Measurements from ENCODE around the gene NTM.

Gene NTM

GRCh38 chr11:131810541-131810940, 440.1 kb downstream of the NTM start:
- Mint-ChIP-seq H3K36me3 (ENCODE audit: low read depth) (no peaks in the 10 kb centered on the region), H3K4me1 (ENCODE audit: low read depth) (peaks cover 9% of the 10 kb centered on the region), H3K9me3 (no peaks in the 10 kb centered on the region), H3K27me3 (peaks cover 9% of the 10 kb centered on the region), H3K4me3 (no peak overlapping the region), H3K27ac (no peak overlapping the region)
- intact Hi-C loops (cut with micrococcal nuclease) = no loop called here

- Mint-ChIP-seq H3K4me3 (no peak overlapping the region), H3K36me3 (ENCODE audit: low read depth) (no peaks in the 10 kb centered on the region), H3K4me1 (ENCODE audit: low read depth) (peaks cover 9% of the 10 kb centered on the region), H3K9me3 (no peaks in the 10 kb centered on the region), H3K27ac (no peak overlapping the region), H3K27me3 (peaks cover 9% of the 10 kb centered on the region)
- intact Hi-C loops (cut with micrococcal nuclease) = no loop called here
Observed at GRCh38 chr11:131811383-131811782, 441.0 kb downstream of the NTM start.

GRCh38 chr11:131814108-131814507, 443.7 kb downstream of the NTM start:
- peaks cover 6% of the 10 kb centered on the region for H3K27me3 Mint-ChIP-seq
- no peak overlapping the region for H3K4me3 Mint-ChIP-seq
- intact Hi-C loops (cut with micrococcal nuclease) = no loop called here
- H3K9me3 Mint-ChIP-seq = no peaks in the 10 kb centered on the region
- no peaks in the 10 kb centered on the region for H3K36me3 Mint-ChIP-seq (ENCODE audit: low read depth)
- H3K4me1 Mint-ChIP-seq (ENCODE audit: low read depth) = peaks cover 9% of the 10 kb centered on the region
- H3K27ac Mint-ChIP-seq = no peak overlapping the region

- intact Hi-C loops (cut with micrococcal nuclease) = no loop called here
- Mint-ChIP-seq H3K36me3 (ENCODE audit: low read depth) (no peaks in the 10 kb centered on the region), H3K4me3 (no peak overlapping the region)
Observed at GRCh38 chr11:131815590-131815989, 445.2 kb downstream of the NTM start.

GRCh38 chr11:131816051-131816450, 445.6 kb downstream of the NTM start:
- H3K4me1 Mint-ChIP-seq (ENCODE audit: low read depth) = peaks cover 9% of the 10 kb centered on the region
- intact Hi-C loops (cut with micrococcal nuclease) = no loop called here
- H3K4me3 Mint-ChIP-seq = no peak overlapping the region
- H3K27ac Mint-ChIP-seq = no peak overlapping the region
- H3K36me3 Mint-ChIP-seq (ENCODE audit: low read depth) = no peaks in the 10 kb centered on the region
- H3K9me3 Mint-ChIP-seq = no peaks in the 10 kb centered on the region
- peaks cover 6% of the 10 kb centered on the region for H3K27me3 Mint-ChIP-seq

More at GRCh38 chr11:131815590-131815989, 445.2 kb downstream of the NTM start:
- Mint-ChIP-seq H3K9me3 (no peaks in the 10 kb centered on the region), H3K4me1 (ENCODE audit: low read depth) (peaks cover 9% of the 10 kb centered on the region), H3K27me3 (peaks cover 6% of the 10 kb centered on the region), H3K27ac (no peak overlapping the region)

- intact Hi-C loops (cut with micrococcal nuclease) = no loop called here
Observed at GRCh38 chr11:131817687-131818188, 447.3 kb downstream of the NTM start.

GRCh38 chr11:131819865-131820264, 449.4 kb downstream of the NTM start:
- Mint-ChIP-seq H3K4me3 (no peak overlapping the region), H3K4me1 (ENCODE audit: low read depth) (peaks cover 12% of the 10 kb centered on the region), H3K27ac (no peak overlapping the region), H3K27me3 (peaks cover 3% of the 10 kb centered on the region), H3K9me3 (no peaks in the 10 kb centered on the region), H3K36me3 (ENCODE audit: low read depth) (no peaks in the 10 kb centered on the region)
- intact Hi-C loops (cut with micrococcal nuclease) = no loop called here

More at GRCh38 chr11:131817687-131818188, 447.3 kb downstream of the NTM start:
- no peak overlapping the region for H3K27ac Mint-ChIP-seq
- no peaks in the 10 kb centered on the region for H3K9me3 Mint-ChIP-seq
- H3K27me3 Mint-ChIP-seq = peaks cover 6% of the 10 kb centered on the region
- no peak overlapping the region for H3K4me3 Mint-ChIP-seq
- no peaks in the 10 kb centered on the region for H3K36me3 Mint-ChIP-seq (ENCODE audit: low read depth)
- H3K4me1 Mint-ChIP-seq (ENCODE audit: low read depth) = peaks cover 18% of the 10 kb centered on the region

- Mint-ChIP-seq H3K36me3 (ENCODE audit: low read depth) (no peaks in the 10 kb centered on the region), H3K27me3 (no peaks in the 10 kb centered on the region), H3K4me3 (no peak overlapping the region), H3K4me1 (ENCODE audit: low read depth) (peaks cover 12% of the 10 kb centered on the region), H3K27ac (no peak overlapping the region), H3K9me3 (no peaks in the 10 kb centered on the region)
- intact Hi-C loops (cut with micrococcal nuclease) = no loop called here
Observed at GRCh38 chr11:131822506-131822905, 452.1 kb downstream of the NTM start.

GRCh38 chr11:131823772-131824171, 453.4 kb downstream of the NTM start:
- no peak overlapping the region for H3K4me3 Mint-ChIP-seq
- no peaks in the 10 kb centered on the region for H3K27me3 Mint-ChIP-seq
- H3K4me1 Mint-ChIP-seq (ENCODE audit: low read depth) = peaks cover 12% of the 10 kb centered on the region
- intact Hi-C loops (cut with micrococcal nuclease) = no loop called here
- H3K27ac Mint-ChIP-seq = no peak overlapping the region
- H3K9me3 Mint-ChIP-seq = no peaks in the 10 kb centered on the region
- no peaks in the 10 kb centered on the region for H3K36me3 Mint-ChIP-seq (ENCODE audit: low read depth)

- Mint-ChIP-seq H3K4me3 (no peak overlapping the region), H3K27ac (no peak overlapping the region), H3K27me3 (no peaks in the 10 kb centered on the region), H3K4me1 (ENCODE audit: low read depth) (peaks cover 12% of the 10 kb centered on the region), H3K36me3 (ENCODE audit: low read depth) (no peaks in the 10 kb centered on the region), H3K9me3 (no peaks in the 10 kb centered on the region)
- intact Hi-C loops (cut with micrococcal nuclease) = no loop called here
Observed at GRCh38 chr11:131824771-131825170, 454.4 kb downstream of the NTM start.

GRCh38 chr11:131827430-131827829, 457.0 kb downstream of the NTM start:
- no peaks in the 10 kb centered on the region for H3K27me3 Mint-ChIP-seq
- no peak overlapping the region for H3K4me3 Mint-ChIP-seq
- intact Hi-C loops (cut with micrococcal nuclease) = no loop called here
- H3K4me1 Mint-ChIP-seq (ENCODE audit: low read depth) = peaks cover 7% of the 10 kb centered on the region
- H3K36me3 Mint-ChIP-seq (ENCODE audit: low read depth) = no peaks in the 10 kb centered on the region
- no peak overlapping the region for H3K27ac Mint-ChIP-seq
- H3K9me3 Mint-ChIP-seq = no peaks in the 10 kb centered on the region

- Mint-ChIP-seq H3K27ac (no peak overlapping the region), H3K27me3 (no peaks in the 10 kb centered on the region), H3K4me1 (ENCODE audit: low read depth) (peaks cover 6% of the 10 kb centered on the region), H3K9me3 (no peaks in the 10 kb centered on the region), H3K4me3 (no peak overlapping the region), H3K36me3 (ENCODE audit: low read depth) (no peaks in the 10 kb centered on the region)
- intact Hi-C loops (cut with micrococcal nuclease) = no loop called here
Observed at GRCh38 chr11:131829725-131830124, 459.3 kb downstream of the NTM start.

GRCh38 chr11:131832079-131832478, 461.7 kb downstream of the NTM start:
- no peak overlapping the region for H3K27ac Mint-ChIP-seq
- H3K36me3 Mint-ChIP-seq (ENCODE audit: low read depth) = no peaks in the 10 kb centered on the region
- H3K9me3 Mint-ChIP-seq = no peaks in the 10 kb centered on the region
- H3K4me3 Mint-ChIP-seq = no peak overlapping the region
- H3K27me3 Mint-ChIP-seq = no peaks in the 10 kb centered on the region
- peaks cover 6% of the 10 kb centered on the region for H3K4me1 Mint-ChIP-seq (ENCODE audit: low read depth)
- intact Hi-C loops (cut with micrococcal nuclease) = no loop called here

GRCh38 chr11:131833366-131833765, 463.0 kb downstream of the NTM start:
- no peaks in the 10 kb centered on the region for H3K27me3 Mint-ChIP-seq
- no peaks in the 10 kb centered on the region for H3K36me3 Mint-ChIP-seq (ENCODE audit: low read depth)
- intact Hi-C loops (cut with micrococcal nuclease) = no loop called here
- H3K9me3 Mint-ChIP-seq = no peaks in the 10 kb centered on the region
- no peak overlapping the region for H3K4me3 Mint-ChIP-seq
- H3K27ac Mint-ChIP-seq = no peak overlapping the region
- H3K4me1 Mint-ChIP-seq (ENCODE audit: low read depth) = peaks cover 6% of the 10 kb centered on the region

GRCh38 chr11:131837562-131837961, 467.1 kb downstream of the NTM start:
- Mint-ChIP-seq H3K4me1 (ENCODE audit: low read depth) (peaks cover 28% of the 10 kb centered on the region), H3K27me3 (no peaks in the 10 kb centered on the region), H3K4me3 (no peak overlapping the region), H3K36me3 (ENCODE audit: low read depth) (no peaks in the 10 kb centered on the region), H3K9me3 (no peaks in the 10 kb centered on the region), H3K27ac (no peak overlapping the region)
- intact Hi-C loops (cut with micrococcal nuclease) = no loop called here
